Sigmoid colon (tissue), 7 donors: ENCODE measurements around the gene FIGLA. TPM values are rescaled to one million over a fixed set of nuclear protein-coding genes. Genes with fewer than 3 reads are reported as not detected.
"Not testable (repeated sequence)": the region's sequence is repeated elsewhere in the genome, so short reads cannot be mapped to it uniquely, and the experiment has no call there.

ENCODE experiments used
- DNase-seq: peaks from one replicate; pipeline ENCODE4 v3.0.0-alpha.2; 2019
- H3K27ac ChIP-seq, 4 donors: fragments of 200-600 bp; sonication (generic); one replicate each; pipeline ENCODE4 v1.5.1; 2016 to 2019; ENCODE audit warnings: mild to moderate bottlenecking in 1 of 4
- H3K27me3 ChIP-seq, 3 donors: fragments of 200-600 bp; sonication (generic); one replicate each; pipeline ENCODE4 v1.5.1; 2019; ENCODE audit warnings: mild to moderate bottlenecking in 1 of 3
- H3K36me3 ChIP-seq, 4 donors: fragments of 200-600 bp; sonication (generic); one replicate each; pipeline ENCODE4 v1.5.1; 2016 to 2019
- H3K4me1 ChIP-seq, 4 donors: fragments of 200-600 bp; sonication (generic); one replicate each; pipeline ENCODE4 v1.5.1; 2017 to 2019
- H3K4me3 ChIP-seq, 4 donors: fragments of 200-600 bp; sonication (generic); one replicate each; pipeline ENCODE4 v1.5.1; 2017 to 2019; ENCODE audit warnings: mild to moderate bottlenecking in 2 of 4, moderate library complexity in 1 of 4
- H3K9me3 ChIP-seq, 4 donors: fragments of 200-600 bp in 3 of 4; sonication (generic) in 3 of 4; one replicate each; pipeline versions ENCODE4 v1.5.1 to v1.6.1; 2013 to 2019
- CTCF ChIP-seq, 4 experiments: fragments of 450-650 bp in 3 of 4; fragments of 200-600 bp in 1 of 4; IDR thresholded peaks; one replicate each; pipeline ENCODE4 v1.5.1; 2016 to 2019; ENCODE audit warnings: antibody characterized with exemption in 4 of 4, mild to moderate bottlenecking in 3 of 4, moderate library complexity in 2 of 4
- EP300 ChIP-seq, 4 donors: sonication (generic); formaldehyde crosslinking; IDR thresholded peaks; one replicate each; pipeline ENCODE4 v1.6.1; 2017; ENCODE audit warnings: antibody characterized with exemption in 4 of 4
- POLR2A ChIP-seq, 2 donors: fragments of 450-650 bp; IDR thresholded peaks; one replicate each; pipeline ENCODE4 v1.6.1; 2016; ENCODE audit warnings: antibody characterized with exemption in 2 of 2, mild to moderate bottlenecking in 2 of 2, moderate library complexity in 2 of 2
- POLR2AphosphoS5 ChIP-seq, 4 donors: sonication (generic); formaldehyde crosslinking; IDR thresholded peaks; one replicate each; pipeline ENCODE4 v1.6.1; 2017; ENCODE audit warnings: antibody characterized with exemption in 4 of 4
- WGBS, 2 donors: extraction: QIAGEN DNeasy Blood & Tissue Kit; methylation state at CpG; one replicate each; pipeline ENCODE4 v1.1.7; 2013; 5-methylcytosine and 5-hydroxymethylcytosine counted together
- intact Hi-C: fragments of 100-400 bp; cut with DNase I; formaldehyde crosslinking; loops from one replicate; pipeline ENCODE4 v1.15.1; 2023
- polyA plus RNA-seq, 3 donors: library from polyadenylated mRNA; stranded (reverse); fragments of 200-250 nt; gene quantifications; one replicate each; pipeline ENCODE4 v1.2.3, GENCODE V29; 2013
- total RNA-seq, 4 donors: library from RNA; depleted of rRNA; stranded (reverse); fragments of >200 nt; gene quantifications; one replicate each; pipeline ENCODE4 v1.1.0, GENCODE V29; 2016
- donor health status: healthy with polysubstance abuse.
- donor health status: Bipolar disorder and iron deficiency.
- donor health status: healthy.

FIGLA gene
- total and polyA plus RNA-seq, 7 donors, result not detected

DNA sequence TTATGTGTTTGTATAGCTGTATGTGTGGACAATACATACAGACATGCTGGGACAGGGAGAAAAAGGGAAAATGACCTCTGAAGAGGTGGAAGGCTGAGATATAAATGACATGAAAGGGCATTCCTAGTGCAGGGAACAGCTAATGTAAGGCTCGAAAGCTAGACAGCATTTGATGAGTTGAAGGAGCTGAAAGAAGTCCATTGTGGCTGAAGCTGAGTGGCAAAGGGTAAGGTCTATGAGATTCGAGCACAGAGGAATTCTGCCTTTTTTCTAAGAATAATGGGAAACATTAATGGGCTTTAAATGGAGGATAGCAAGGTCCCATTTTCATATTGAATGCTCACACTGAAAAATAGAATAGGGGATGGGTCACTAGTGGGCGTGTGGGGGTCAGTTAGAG is 46.0 kb downstream of the FIGLA start:
- TF ChIP-seq POLR2A (IDR thresholded peaks at IDR 0.05) (no peak), EP300 (IDR thresholded peaks at IDR 0.05) (no peak)
- H3K36me3 ChIP-seq, result no peaks in the 10 kb centered on the region
- intact Hi-C loops, result no loop called here
- DNase-seq, result no peak
- H3K27ac ChIP-seq, result no peak overlapping the region
- H3K27me3 ChIP-seq, result peaks cover 0 to 5% (median 0%) of the 10 kb centered on the region in 3 donors
- H3K9me3 ChIP-seq, result peaks cover 0 to 4% (median 0%) of the 10 kb centered on the region in 4 donors
- 61 to 77% methylated on average over 3 of the region's 3 CpGs for WGBS, 2 donors
- no peaks in the 10 kb centered on the region for H3K4me1 ChIP-seq
- no peak overlapping the region for H3K4me3 ChIP-seq

DNA sequence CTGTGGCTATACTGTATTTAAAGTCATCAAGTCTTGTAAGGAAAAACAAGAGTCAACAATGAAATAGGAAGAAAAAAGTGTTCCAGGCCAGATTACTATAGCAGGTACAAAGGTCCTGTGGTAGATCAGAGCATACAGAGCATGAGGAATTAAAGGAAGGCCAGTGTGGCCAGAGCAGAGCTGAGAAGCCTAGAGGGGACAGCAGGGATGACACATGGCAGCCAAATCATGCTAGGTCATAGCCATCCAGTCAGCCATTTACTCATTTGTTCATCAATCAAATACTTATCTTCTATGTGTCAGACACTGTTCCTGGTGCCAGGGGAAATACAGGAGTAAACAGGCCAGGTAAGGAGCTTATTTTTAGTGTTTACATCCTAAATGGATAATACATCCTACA is 46.8 kb downstream of the FIGLA start:
- intact Hi-C loops, result no loop called here
- H3K4me3 ChIP-seq, result no peak overlapping the region
- peaks cover 0 to 5% (median 0%) of the 10 kb centered on the region in 3 donors for H3K27me3 ChIP-seq
- H3K9me3 ChIP-seq, result peaks cover 0 to 4% (median 0%) of the 10 kb centered on the region in 4 donors
- TF ChIP-seq POLR2AphosphoS5 (IDR thresholded peaks at IDR 0.05) (no peak), POLR2A (IDR thresholded peaks at IDR 0.05) (no peak), EP300 (IDR thresholded peaks at IDR 0.05) (no peak), CTCF (IDR thresholded peaks at IDR 0.05) (no peak)
- no peaks in the 10 kb centered on the region for H3K36me3 ChIP-seq
- H3K27ac ChIP-seq, result no peak overlapping the region
- no peak for DNase-seq
- H3K4me1 ChIP-seq, result no peaks in the 10 kb centered on the region

DNA sequence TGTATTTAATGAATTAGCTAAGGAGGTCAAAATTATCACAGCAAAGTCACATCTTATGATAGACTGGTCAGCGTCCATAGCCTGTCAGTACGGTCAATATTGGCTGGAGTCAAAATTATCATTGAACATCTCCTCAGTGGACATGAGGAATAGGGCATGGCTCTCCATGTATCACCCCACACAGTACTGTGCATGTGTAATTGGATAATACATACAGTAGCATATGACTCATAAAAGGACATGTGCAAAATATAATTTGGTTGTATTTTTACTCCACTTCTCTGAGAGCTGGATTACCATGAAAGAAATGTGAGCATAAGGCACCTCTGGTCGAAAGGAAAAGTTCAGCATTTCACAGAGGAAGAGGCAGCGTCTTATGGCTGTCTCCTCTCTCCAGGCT is 47.4 kb downstream of the FIGLA start:
- intact Hi-C loops, result no loop called here
- Histone ChIP-seq H3K36me3 (no peaks in the 10 kb centered on the region), H3K4me1 (no peaks in the 10 kb centered on the region), H3K27ac (no peak overlapping the region), H3K9me3 (peaks cover 0 to 4% (median 0%) of the 10 kb centered on the region in 4 donors), H3K4me3 (no peak overlapping the region), H3K27me3 (peaks cover 0 to 5% (median 0%) of the 10 kb centered on the region in 3 donors)
- DNase-seq, result no peak
- 81 to 84% methylated on average over 4 of the region's 4 CpGs for WGBS, 2 donors
- TF ChIP-seq POLR2AphosphoS5 (IDR thresholded peaks at IDR 0.05), result no peak
- TF ChIP-seq POLR2A (IDR thresholded peaks at IDR 0.05), result no peak
- no peak for TF ChIP-seq CTCF (IDR thresholded peaks at IDR 0.05)
- no peak for TF ChIP-seq EP300 (IDR thresholded peaks at IDR 0.05)

- H3K27ac ChIP-seq, H3K9me3 ChIP-seq, DNase-seq, intact Hi-C loops, H3K36me3 ChIP-seq, H3K4me3 ChIP-seq, H3K4me1 ChIP-seq, H3K27me3 ChIP-seq: not testable (repeated sequence)
- WGBS, 2 donors, result 97 to 99% methylated on average over 1 of the region's 1 CpG
Observed at GRCh38 chr2:70739492-70739891, 51.0 kb downstream of the FIGLA start.

- TF ChIP-seq POLR2AphosphoS5 (IDR thresholded peaks at IDR 0.05) (no peak), POLR2A (IDR thresholded peaks at IDR 0.05) (no peak), CTCF (IDR thresholded peaks at IDR 0.05) (no peak), EP300 (IDR thresholded peaks at IDR 0.05) (no peak)
- WGBS, 2 donors, result 63 to 74% methylated on average over 2 of the region's 2 CpGs
Observed at GRCh38 chr2:70738159-70738558, 52.3 kb downstream of the FIGLA start.

GRCh38 chr2:70735071-70735470 is 55.4 kb downstream of the FIGLA start:
- no peak for DNase-seq
- TF ChIP-seq EP300 (IDR thresholded peaks at IDR 0.05), result no peak
- H3K36me3 ChIP-seq, result no peaks in the 10 kb centered on the region
- H3K27ac ChIP-seq, result no peak overlapping the region
- 58 to 71% methylated on average over 2 of the region's 2 CpGs for WGBS, 2 donors
- no peak overlapping the region for H3K4me3 ChIP-seq
- intact Hi-C loops, result no loop called here
- no peaks in the 10 kb centered on the region for H3K4me1 ChIP-seq
- peaks cover 0 to 2% (median 0%) of the 10 kb centered on the region in 4 donors for H3K9me3 ChIP-seq
- H3K27me3 ChIP-seq, result peaks cover 0 to 8% (median 0%) of the 10 kb centered on the region in 3 donors

More at GRCh38 chr2:70738159-70738558, 52.3 kb downstream of the FIGLA start:
- H3K27me3 ChIP-seq, result peaks cover 0 to 8% (median 0%) of the 10 kb centered on the region in 3 donors
- H3K27ac ChIP-seq, result no peak overlapping the region
- no peak for DNase-seq
- intact Hi-C loops, result no loop called here
- H3K4me1 ChIP-seq, result no peaks in the 10 kb centered on the region
- no peak overlapping the region for H3K4me3 ChIP-seq
- peaks cover 0 to 4% (median 0%) of the 10 kb centered on the region in 4 donors for H3K9me3 ChIP-seq
- H3K36me3 ChIP-seq, result no peaks in the 10 kb centered on the region
